GM18508 (cell line): ENCODE data around the gene SMAD3.

Experiments used
- ATAC-seq: cut with Tn5 transposase; IDR thresholded peaks from one replicate; pipeline ENCODE4 v1.9.1; 2021; ENCODE audit warnings: moderate number of reproducible peaks; ENCODE audit not compliant: insufficient read depth, unreplicated experiment

Gene SMAD3

GRCh38 chr15:67033571-67034044 is 31.8 kb upstream of the SMAD3 start:
- ATAC-seq = no peak

GRCh38 chr15:67035886-67036285 is 29.5 kb upstream of the SMAD3 start:
- ATAC-seq = no peak

GRCh38 chr15:67036775-67037555 is 28.4 kb upstream of the SMAD3 start:
- no peak for ATAC-seq

- no peak for ATAC-seq
Observed at GRCh38 chr15:67037694-67038093, 27.7 kb upstream of the SMAD3 start.

- ATAC-seq = no peak
Observed at GRCh38 chr15:67038736-67039135, 26.7 kb upstream of the SMAD3 start.

- no peak for ATAC-seq
Observed at GRCh38 chr15:67039384-67040075, 25.9 kb upstream of the SMAD3 start.

GRCh38 chr15:67040277-67040676 is 25.1 kb upstream of the SMAD3 start:
- ATAC-seq = no peak

- no peak for ATAC-seq
Observed at GRCh38 chr15:67042551-67043142, 22.8 kb upstream of the SMAD3 start.

GRCh38 chr15:67043939-67044771 is 21.2 kb upstream of the SMAD3 start:
- no peak for ATAC-seq

- no peak for ATAC-seq
Observed at GRCh38 chr15:67047149-67047661, 18.2 kb upstream of the SMAD3 start.

- no peak for ATAC-seq
Observed at GRCh38 chr15:67048281-67049279, 16.8 kb upstream of the SMAD3 start.

GRCh38 chr15:67049351-67050044 is 15.9 kb upstream of the SMAD3 start:
- no peak for ATAC-seq

- no peak for ATAC-seq
Observed at GRCh38 chr15:67050062-67050461, 15.3 kb upstream of the SMAD3 start.

- ATAC-seq = no peak
Observed at GRCh38 chr15:67050522-67051087, 14.8 kb upstream of the SMAD3 start.

- ATAC-seq = no peak
Observed at GRCh38 chr15:67051088-67052045, 14.0 kb upstream of the SMAD3 start.

GRCh38 chr15:67054676-67055075 is 10.7 kb upstream of the SMAD3 start:
- no peak for ATAC-seq

GRCh38 chr15:67059127-67059553 is 6.3 kb upstream of the SMAD3 start:
- ATAC-seq = no peak
